Smooth muscle cell (in vitro differentiated cells): Measurements from ENCODE around the gene CCDC141. TPM values are rescaled to one million over a fixed set of nuclear protein-coding genes. Genes with fewer than 3 reads are reported as not detected.

Experiments
- DNase-seq: peaks from one replicate; lab custom pipeline; 2025; ENCODE audit not compliant: unreplicated experiment; lab: John Stamatoyannopoulos, UW
- H2AFZ ChIP-seq: fragments of 200-600 bp; sonication (generic); 2 replicates; pipeline ENCODE4 v1.6.0; 2016; ENCODE audit warnings: antibody characterized with exemption, low read depth, mild to moderate bottlenecking
- H3F3A ChIP-seq: fragments of 200-600 bp; sonication (generic); 2 replicates; pipeline ENCODE4 v1.6.0; 2017; ENCODE audit warnings: antibody characterized with exemption, low read depth
- H3K27ac ChIP-seq: fragments of 200-600 bp; sonication (generic); 2 replicates; pipeline ENCODE4 v1.5.1; 2016; ENCODE audit warnings: low read depth, mild to moderate bottlenecking
- H3K27me3 ChIP-seq: fragments of 200-600 bp; sonication (generic); 2 replicates; pipeline ENCODE4 v1.6.1; 2016; ENCODE audit warnings: low read depth, mild to moderate bottlenecking
- H3K36me3 ChIP-seq: fragments of 200-600 bp; sonication (generic); 2 replicates; pipeline ENCODE4 v1.5.1; 2016; ENCODE audit warnings: low read depth
- H3K4me1 ChIP-seq: fragments of 200-600 bp; sonication (generic); 2 replicates; pipeline ENCODE4 v1.5.1; 2016; ENCODE audit warnings: low read depth
- H3K4me2 ChIP-seq: fragments of 200-600 bp; sonication (generic); 2 replicates; pipeline ENCODE4 v1.6.0; 2016; ENCODE audit warnings: mild to moderate bottlenecking
- H3K4me3 ChIP-seq: fragments of 200-600 bp; sonication (generic); 2 replicates; pipeline ENCODE4 v1.5.1; 2016; ENCODE audit warnings: mild to moderate bottlenecking
- H3K79me2 ChIP-seq: fragments of 200-600 bp; sonication (generic); 2 replicates; pipeline ENCODE4 v1.6.0; 2016; ENCODE audit warnings: low read depth, mild to moderate bottlenecking
- H3K9ac ChIP-seq: fragments of 200-600 bp; sonication (generic); 2 replicates; pipeline ENCODE4 v1.6.0; 2016; ENCODE audit warnings: low read depth
- H3K9me3 ChIP-seq: fragments of 200-600 bp; sonication (generic); replicated peaks from 2 replicates; pipeline ENCODE4 v1.5.1; 2016; ENCODE audit warnings: low read depth
- H4K20me1 ChIP-seq: fragments of 200-600 bp; sonication (generic); 2 replicates; pipeline ENCODE4 v1.6.0; 2016; ENCODE audit warnings: low read depth
- WGBS: methylation state at CpG from one replicate; pipeline ENCODE4 v1.1.7; 2016; ENCODE audit warnings: low lambda C conversion rate; 5-methylcytosine and 5-hydroxymethylcytosine counted together
- polyA plus RNA-seq: library from polyadenylated mRNA; unstranded; fragments of >200 nt; fragmentation: Nextera tagmentation; extraction: Ambion mirVana; gene quantifications from 2 replicates; pipeline ENCODE4 v1.2.1, GENCODE V29; 2016
- total RNA-seq: library from RNA; depleted of rRNA; stranded (reverse); fragments of >200 nt; gene quantifications from 2 replicates; pipeline ENCODE4 v1.2.3, GENCODE V29; 2014
- TF ChIP-seq, protein P1 (sequence below): fragments of 200-600 bp; sonication (generic); IDR thresholded peaks from 2 replicates; pipeline ENCODE4 v1.5.1; 2017; ENCODE audit warnings: borderline replicate concordance, mild to moderate bottlenecking, antibody characterized with exemption; ENCODE audit not compliant: insufficient read depth, poor library complexity, severe bottlenecking

CCDC141 gene
- total and polyA plus RNA-seq, 2 experiments from 2014 or later, result 0.03 to 0.76 TPM

DNA sequence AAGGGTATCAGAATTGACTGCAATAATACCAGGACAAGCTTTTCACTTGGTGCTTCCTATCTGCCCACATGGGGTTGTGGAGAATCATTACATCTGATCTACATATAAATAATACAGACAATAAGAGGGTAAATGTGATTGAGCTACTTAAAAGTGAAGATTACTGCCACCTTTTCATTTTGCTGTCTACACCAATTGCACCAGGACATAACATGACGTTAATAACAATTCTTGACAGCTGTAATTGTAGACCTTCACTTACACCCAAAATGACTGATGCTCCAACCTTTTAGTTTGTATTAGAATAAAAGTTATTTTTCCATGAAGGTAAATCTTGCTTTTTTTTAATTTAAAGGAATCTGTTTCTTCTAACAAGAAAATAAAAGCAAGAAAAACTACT lies 206.2 kb downstream of the CCDC141 start:
- TF ChIP-seq, protein P1, sequence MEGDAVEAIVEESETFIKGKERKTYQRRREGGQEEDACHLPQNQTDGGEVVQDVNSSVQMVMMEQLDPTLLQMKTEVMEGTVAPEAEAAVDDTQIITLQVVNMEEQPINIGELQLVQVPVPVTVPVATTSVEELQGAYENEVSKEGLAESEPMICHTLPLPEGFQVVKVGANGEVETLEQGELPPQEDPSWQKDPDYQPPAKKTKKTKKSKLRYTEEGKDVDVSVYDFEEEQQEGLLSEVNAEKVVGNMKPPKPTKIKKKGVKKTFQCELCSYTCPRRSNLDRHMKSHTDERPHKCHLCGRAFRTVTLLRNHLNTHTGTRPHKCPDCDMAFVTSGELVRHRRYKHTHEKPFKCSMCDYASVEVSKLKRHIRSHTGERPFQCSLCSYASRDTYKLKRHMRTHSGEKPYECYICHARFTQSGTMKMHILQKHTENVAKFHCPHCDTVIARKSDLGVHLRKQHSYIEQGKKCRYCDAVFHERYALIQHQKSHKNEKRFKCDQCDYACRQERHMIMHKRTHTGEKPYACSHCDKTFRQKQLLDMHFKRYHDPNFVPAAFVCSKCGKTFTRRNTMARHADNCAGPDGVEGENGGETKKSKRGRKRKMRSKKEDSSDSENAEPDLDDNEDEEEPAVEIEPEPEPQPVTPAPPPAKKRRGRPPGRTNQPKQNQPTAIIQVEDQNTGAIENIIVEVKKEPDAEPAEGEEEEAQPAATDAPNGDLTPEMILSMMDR, result no peak
- no peak overlapping the region for H3K4me2 ChIP-seq
- no peak for DNase-seq
- no peaks in the 10 kb centered on the region for H3F3A ChIP-seq
- 85% methylated on average over 1 of the region's 1 CpG for WGBS
- H3K4me1 ChIP-seq, result no peaks in the 10 kb centered on the region
- H3K4me3 ChIP-seq, result no peak overlapping the region
- no peaks in the 10 kb centered on the region for H3K9me3 ChIP-seq
- H4K20me1 ChIP-seq, result no peaks in the 10 kb centered on the region
- H3K27me3 ChIP-seq, result no peaks in the 10 kb centered on the region
- H3K9ac ChIP-seq, result no peak overlapping the region
- H3K79me2 ChIP-seq, result no peaks in the 10 kb centered on the region
- no peaks in the 10 kb centered on the region for H3K36me3 ChIP-seq
- no peak overlapping the region for H3K27ac ChIP-seq
- H2AFZ ChIP-seq, result no peak overlapping the region

DNA sequence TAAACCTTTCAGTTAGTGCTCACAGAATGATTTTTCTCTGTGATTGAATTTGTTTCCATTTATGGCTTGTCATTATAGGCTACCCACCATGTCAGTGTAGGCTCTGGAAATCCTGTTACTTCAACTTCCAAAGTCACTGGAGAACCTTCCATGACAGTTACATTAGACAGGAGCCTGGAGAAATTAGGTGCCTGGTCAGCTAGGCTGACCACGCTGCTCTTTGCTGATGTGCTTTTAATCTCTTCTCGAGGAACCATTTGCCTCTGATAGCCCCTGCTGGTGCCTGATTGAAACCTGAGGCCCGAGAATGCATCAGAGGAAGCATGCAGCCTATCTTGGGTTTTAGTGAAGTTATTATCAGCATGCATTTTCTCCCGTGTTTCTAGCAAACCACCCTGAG lies 213.1 kb downstream of the CCDC141 start:
- H3K9ac ChIP-seq, result no peak overlapping the region

DNA sequence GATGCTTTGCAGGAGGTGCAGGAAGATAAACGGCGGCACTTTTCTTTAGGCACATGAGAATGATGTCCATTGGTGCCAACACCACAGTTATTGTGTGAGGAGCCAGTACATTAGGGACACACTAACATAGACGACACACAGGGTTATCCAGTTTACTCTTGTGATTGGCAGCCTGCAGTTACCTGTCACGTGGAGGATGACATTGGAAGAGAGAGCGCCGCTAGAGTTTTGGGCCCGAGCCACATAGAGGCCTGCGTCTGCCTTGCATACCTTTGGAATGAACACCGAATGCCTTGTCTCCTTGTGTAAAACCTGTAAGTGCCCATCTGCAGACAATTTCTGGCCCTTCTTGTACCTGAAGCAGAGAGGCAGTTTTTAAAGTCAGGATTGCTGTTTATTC lies 215.9 kb downstream of the CCDC141 start:
- TF ChIP-seq, protein P1, result no peak
- H3K79me2 ChIP-seq, result no peaks in the 10 kb centered on the region

More for the DNA sequence above, 213.1 kb downstream of the CCDC141 start:
- no peak overlapping the region for H3K27ac ChIP-seq
- H2AFZ ChIP-seq, result no peak overlapping the region
- TF ChIP-seq, protein P1, result no peak
- no peak for DNase-seq
- no peaks in the 10 kb centered on the region for H3K9me3 ChIP-seq
- no peaks in the 10 kb centered on the region for H3K4me1 ChIP-seq
- no peaks in the 10 kb centered on the region for H3F3A ChIP-seq
- no peaks in the 10 kb centered on the region for H3K36me3 ChIP-seq
- H4K20me1 ChIP-seq, result no peaks in the 10 kb centered on the region
- H3K4me2 ChIP-seq, result no peak overlapping the region
- H3K79me2 ChIP-seq, result no peaks in the 10 kb centered on the region
- 15% methylated on average over 4 of the region's 4 CpGs for WGBS
- no peaks in the 10 kb centered on the region for H3K27me3 ChIP-seq
- no peak overlapping the region for H3K4me3 ChIP-seq

DNA sequence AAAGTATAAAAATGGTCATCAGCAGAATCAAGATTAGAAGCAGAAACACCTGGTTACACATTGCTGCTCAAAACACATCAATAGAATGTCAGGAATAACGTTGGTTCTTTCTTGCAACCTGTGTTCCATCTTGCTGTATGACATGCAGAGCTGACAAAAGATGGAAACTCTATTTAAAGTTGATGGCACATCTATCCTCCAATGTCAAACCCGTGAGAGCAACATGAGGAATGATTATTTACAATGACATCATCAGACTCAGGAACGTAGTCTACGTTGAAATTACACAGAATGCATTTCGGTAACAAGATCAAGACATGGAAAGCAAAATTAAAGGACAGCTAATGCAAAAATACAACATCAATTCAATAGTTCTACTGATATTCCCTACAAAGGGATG lies 216.6 kb downstream of the CCDC141 start:
- Histone ChIP-seq H3K4me2 (no peak overlapping the region), H3K27me3 (no peaks in the 10 kb centered on the region), H3K4me1 (no peaks in the 10 kb centered on the region), H2AFZ (no peak overlapping the region), H3K79me2 (no peaks in the 10 kb centered on the region), H3K9ac (no peak overlapping the region), H3K9me3 (no peaks in the 10 kb centered on the region), H3F3A (no peaks in the 10 kb centered on the region), H3K4me3 (no peak overlapping the region), H4K20me1 (no peaks in the 10 kb centered on the region), H3K36me3 (no peaks in the 10 kb centered on the region), H3K27ac (no peak overlapping the region)
- 90% methylated on average over 5 of the region's 5 CpGs for WGBS
- TF ChIP-seq, protein P1, result no peak
- no peak for DNase-seq

More for the DNA sequence above, 215.9 kb downstream of the CCDC141 start:
- no peak overlapping the region for H3K4me2 ChIP-seq
- no peaks in the 10 kb centered on the region for H4K20me1 ChIP-seq
- H3F3A ChIP-seq, result no peaks in the 10 kb centered on the region
- no peaks in the 10 kb centered on the region for H3K9me3 ChIP-seq
- no peak overlapping the region for H3K4me3 ChIP-seq
- no peak for DNase-seq
- H3K27ac ChIP-seq, result no peak overlapping the region
- no peaks in the 10 kb centered on the region for H3K36me3 ChIP-seq
- H3K9ac ChIP-seq, result no peak overlapping the region
- H2AFZ ChIP-seq, result no peak overlapping the region
- H3K4me1 ChIP-seq, result no peaks in the 10 kb centered on the region
- 94% methylated on average over 9 of the region's 9 CpGs for WGBS
- no peaks in the 10 kb centered on the region for H3K27me3 ChIP-seq
